SK-N-SH treated with all-trans-retinoic acid at 6 μM for 48 hours (cell line): ENCODE data around the gene MERTK.
A peak's percentile ranks its signal among the peaks of the same experiment; 100 is the strongest.

Experiments used
- ATAC-seq: fragments of 200-7000 bp; cut with Tn5 transposase; 3 replicates; pipeline ENCODE4 v1.9.1; 2020; ENCODE audit warnings: mild to moderate bottlenecking, moderate library complexity
- BACH2 ChIP-seq: fragments of 250-450 bp; sonication (Bioruptor Pico); IDR thresholded peaks from 2 replicates; pipeline ENCODE4 v1.9.0; 2021; ENCODE audit warnings: mild to moderate bottlenecking, borderline replicate concordance
- CSDC2 ChIP-seq: fragments of 250-450 bp; sonication (Bioruptor Pico); IDR thresholded peaks from 2 replicates; pipeline ENCODE4 v1.5.0; 2020; ENCODE audit warnings: mild to moderate bottlenecking, moderate library complexity
- ESRRG ChIP-seq: fragments of 250-450 bp; sonication (Bioruptor Pico); IDR thresholded peaks from 2 replicates; pipeline ENCODE4 v1.6.1; 2021; ENCODE audit warnings: mild to moderate bottlenecking
- GLIS3 ChIP-seq: fragments of 250-450 bp; sonication (Bioruptor Pico); IDR thresholded peaks from 2 replicates; pipeline ENCODE4 v1.5.0; 2020; ENCODE audit warnings: mild to moderate bottlenecking, moderate library complexity
- OSR1 ChIP-seq: fragments of 250-450 bp; sonication (Bioruptor Pico); IDR thresholded peaks from 2 replicates; pipeline ENCODE4 v1.8.0; 2022; ENCODE audit warnings: moderate library complexity, mild to moderate bottlenecking, inconsistent platforms
- PPARA ChIP-seq: fragments of 250-450 bp; sonication (Bioruptor Pico); IDR thresholded peaks from 2 replicates; pipeline ENCODE4 v1.5.0; 2020; ENCODE audit warnings: mild to moderate bottlenecking, borderline replicate concordance
- RARB ChIP-seq: fragments of 250-450 bp; sonication (Bioruptor Pico); IDR thresholded peaks from 2 replicates; pipeline ENCODE4 v1.8.0; 2021; ENCODE audit warnings: mild to moderate bottlenecking, moderate library complexity
- SNAI2 ChIP-seq: fragments of 250-450 bp; sonication (Bioruptor Pico); IDR thresholded peaks from 2 replicates; pipeline ENCODE4 v1.5.0; 2020; ENCODE audit warnings: mild to moderate bottlenecking, moderate library complexity
- TCF4 ChIP-seq: fragments of 250-450 bp; sonication (Bioruptor Pico); IDR thresholded peaks from 2 replicates; pipeline ENCODE4 v1.8.0; 2021; ENCODE audit warnings: mild to moderate bottlenecking, moderate library complexity, borderline replicate concordance
- TOX ChIP-seq: fragments of 250-450 bp; sonication (Bioruptor Pico); IDR thresholded peaks from 2 replicates; pipeline ENCODE4 v1.8.0; 2021; ENCODE audit warnings: mild to moderate bottlenecking, moderate library complexity, borderline replicate concordance
- ZC3H10 ChIP-seq: fragments of 250-450 bp; sonication (Bioruptor Pico); IDR thresholded peaks from 2 replicates; pipeline ENCODE4 v1.5.1; 2021; ENCODE audit warnings: mild to moderate bottlenecking, moderate library complexity
- ZFP3 ChIP-seq: fragments of 250-450 bp; sonication (Bioruptor Pico); IDR thresholded peaks from 2 replicates; pipeline ENCODE4 v1.5.0; 2020; ENCODE audit warnings: mild to moderate bottlenecking, moderate library complexity
- ZFP30 ChIP-seq: fragments of 450-650 bp; formaldehyde crosslinking; IDR thresholded peaks from 2 replicates; pipeline ENCODE4 v1.5.0; 2022; ENCODE audit warnings: mild to moderate bottlenecking, moderate library complexity
- ZNF565 ChIP-seq: fragments of 450-650 bp; formaldehyde crosslinking; conservative IDR thresholded peaks from 2 replicates; pipeline ENCODE4 v1.5.0; 2020; ENCODE audit warnings: low read depth, mild to moderate bottlenecking, moderate library complexity
- ZNF70 ChIP-seq: fragments of 450-650 bp; formaldehyde crosslinking; IDR thresholded peaks from 2 replicates; pipeline ENCODE4 v1.5.0; 2020; ENCODE audit warnings: mild to moderate bottlenecking, moderate library complexity
- ZNF8 ChIP-seq: fragments of 450-650 bp; formaldehyde crosslinking; IDR thresholded peaks from 2 replicates; pipeline ENCODE4 v1.5.0; 2020; ENCODE audit warnings: mild to moderate bottlenecking, moderate library complexity
- TF ChIP-seq, protein P1 (sequence below): fragments of 250-450 bp; sonication (Bioruptor Pico); IDR thresholded peaks from 2 replicates; pipeline ENCODE4 v1.8.0; 2020; ENCODE audit warnings: mild to moderate bottlenecking, moderate library complexity, borderline replicate concordance
- TF ChIP-seq, protein P2 (sequence below): fragments of 250-450 bp; sonication (Bioruptor Pico); IDR thresholded peaks from 2 replicates; pipeline ENCODE4 v1.5.1; 2020; ENCODE audit warnings: low read depth, mild to moderate bottlenecking, moderate library complexity
- TF ChIP-seq, protein P3 (sequence below): fragments of 250-450 bp; sonication (Bioruptor Pico); IDR thresholded peaks from 2 replicates; pipeline ENCODE4 v1.5.1; 2021; ENCODE audit warnings: mild to moderate bottlenecking, moderate library complexity
- TF ChIP-seq, protein P4 (sequence below): fragments of 250-450 bp; sonication (Bioruptor Pico); IDR thresholded peaks from 2 replicates; pipeline ENCODE4 v1.5.0; 2020; ENCODE audit warnings: mild to moderate bottlenecking, moderate library complexity

Gene MERTK

DNA sequence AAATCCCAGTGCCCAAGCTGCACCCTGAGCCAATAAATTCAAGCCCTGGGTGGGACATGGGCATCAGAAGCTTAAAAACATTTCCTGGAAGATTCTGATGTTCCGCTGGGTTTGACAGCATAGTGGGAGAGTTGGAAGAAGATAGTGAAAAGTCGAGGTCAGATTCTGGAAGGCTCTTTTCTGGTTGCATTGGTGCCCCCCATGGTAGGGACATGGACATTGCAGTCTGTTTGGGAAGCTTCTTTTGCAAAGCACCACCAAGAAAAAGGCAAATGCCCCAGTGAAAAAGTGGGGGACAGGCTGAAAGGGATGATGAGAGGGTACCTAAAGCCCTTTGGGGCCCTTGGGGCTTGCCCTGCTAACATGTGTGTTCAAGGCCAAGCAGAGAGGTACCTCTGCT is 21.0 kb downstream of the MERTK start:
- TF ChIP-seq TOX (no peak), ZNF8 (CRISPR knock-in tag) (no peak), RARB (CRISPR knock-in tag) (no peak), ESRRG (CRISPR knock-in tag) (no peak), BACH2 (CRISPR knock-in tag) (no peak), ZNF565 (CRISPR knock-in tag) (no peak), TCF4 (CRISPR knock-in tag) (no peak), OSR1 (CRISPR knock-in tag) (no peak), ZFP3 (CRISPR knock-in tag) (no peak)
- TF ChIP-seq, protein P1, sequence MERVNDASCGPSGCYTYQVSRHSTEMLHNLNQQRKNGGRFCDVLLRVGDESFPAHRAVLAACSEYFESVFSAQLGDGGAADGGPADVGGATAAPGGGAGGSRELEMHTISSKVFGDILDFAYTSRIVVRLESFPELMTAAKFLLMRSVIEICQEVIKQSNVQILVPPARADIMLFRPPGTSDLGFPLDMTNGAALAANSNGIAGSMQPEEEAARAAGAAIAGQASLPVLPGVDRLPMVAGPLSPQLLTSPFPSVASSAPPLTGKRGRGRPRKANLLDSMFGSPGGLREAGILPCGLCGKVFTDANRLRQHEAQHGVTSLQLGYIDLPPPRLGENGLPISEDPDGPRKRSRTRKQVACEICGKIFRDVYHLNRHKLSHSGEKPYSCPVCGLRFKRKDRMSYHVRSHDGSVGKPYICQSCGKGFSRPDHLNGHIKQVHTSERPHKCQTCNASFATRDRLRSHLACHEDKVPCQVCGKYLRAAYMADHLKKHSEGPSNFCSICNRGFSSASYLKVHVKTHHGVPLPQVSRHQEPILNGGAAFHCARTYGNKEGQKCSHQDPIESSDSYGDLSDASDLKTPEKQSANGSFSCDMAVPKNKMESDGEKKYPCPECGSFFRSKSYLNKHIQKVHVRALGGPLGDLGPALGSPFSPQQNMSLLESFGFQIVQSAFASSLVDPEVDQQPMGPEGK (CRISPR knock-in tag): no peak
- TF ChIP-seq, protein P2, sequence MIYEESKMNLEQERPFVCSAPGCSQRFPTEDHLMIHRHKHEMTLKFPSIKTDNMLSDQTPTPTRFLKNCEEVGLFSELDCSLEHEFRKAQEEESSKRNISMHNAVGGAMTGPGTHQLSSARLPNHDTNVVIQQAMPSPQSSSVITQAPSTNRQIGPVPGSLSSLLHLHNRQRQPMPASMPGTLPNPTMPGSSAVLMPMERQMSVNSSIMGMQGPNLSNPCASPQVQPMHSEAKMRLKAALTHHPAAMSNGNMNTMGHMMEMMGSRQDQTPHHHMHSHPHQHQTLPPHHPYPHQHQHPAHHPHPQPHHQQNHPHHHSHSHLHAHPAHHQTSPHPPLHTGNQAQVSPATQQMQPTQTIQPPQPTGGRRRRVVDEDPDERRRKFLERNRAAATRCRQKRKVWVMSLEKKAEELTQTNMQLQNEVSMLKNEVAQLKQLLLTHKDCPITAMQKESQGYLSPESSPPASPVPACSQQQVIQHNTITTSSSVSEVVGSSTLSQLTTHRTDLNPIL (CRISPR knock-in tag): no peak
- TF ChIP-seq, protein P3, sequence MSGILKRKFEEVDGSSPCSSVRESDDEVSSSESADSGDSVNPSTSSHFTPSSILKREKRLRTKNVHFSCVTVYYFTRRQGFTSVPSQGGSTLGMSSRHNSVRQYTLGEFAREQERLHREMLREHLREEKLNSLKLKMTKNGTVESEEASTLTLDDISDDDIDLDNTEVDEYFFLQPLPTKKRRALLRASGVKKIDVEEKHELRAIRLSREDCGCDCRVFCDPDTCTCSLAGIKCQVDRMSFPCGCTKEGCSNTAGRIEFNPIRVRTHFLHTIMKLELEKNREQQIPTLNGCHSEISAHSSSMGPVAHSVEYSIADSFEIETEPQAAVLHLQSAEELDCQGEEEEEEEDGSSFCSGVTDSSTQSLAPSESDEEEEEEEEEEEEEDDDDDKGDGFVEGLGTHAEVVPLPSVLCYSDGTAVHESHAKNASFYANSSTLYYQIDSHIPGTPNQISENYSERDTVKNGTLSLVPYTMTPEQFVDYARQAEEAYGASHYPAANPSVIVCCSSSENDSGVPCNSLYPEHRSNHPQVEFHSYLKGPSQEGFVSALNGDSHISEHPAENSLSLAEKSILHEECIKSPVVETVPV (CRISPR knock-in tag): no peak
- TF ChIP-seq, protein P4, sequence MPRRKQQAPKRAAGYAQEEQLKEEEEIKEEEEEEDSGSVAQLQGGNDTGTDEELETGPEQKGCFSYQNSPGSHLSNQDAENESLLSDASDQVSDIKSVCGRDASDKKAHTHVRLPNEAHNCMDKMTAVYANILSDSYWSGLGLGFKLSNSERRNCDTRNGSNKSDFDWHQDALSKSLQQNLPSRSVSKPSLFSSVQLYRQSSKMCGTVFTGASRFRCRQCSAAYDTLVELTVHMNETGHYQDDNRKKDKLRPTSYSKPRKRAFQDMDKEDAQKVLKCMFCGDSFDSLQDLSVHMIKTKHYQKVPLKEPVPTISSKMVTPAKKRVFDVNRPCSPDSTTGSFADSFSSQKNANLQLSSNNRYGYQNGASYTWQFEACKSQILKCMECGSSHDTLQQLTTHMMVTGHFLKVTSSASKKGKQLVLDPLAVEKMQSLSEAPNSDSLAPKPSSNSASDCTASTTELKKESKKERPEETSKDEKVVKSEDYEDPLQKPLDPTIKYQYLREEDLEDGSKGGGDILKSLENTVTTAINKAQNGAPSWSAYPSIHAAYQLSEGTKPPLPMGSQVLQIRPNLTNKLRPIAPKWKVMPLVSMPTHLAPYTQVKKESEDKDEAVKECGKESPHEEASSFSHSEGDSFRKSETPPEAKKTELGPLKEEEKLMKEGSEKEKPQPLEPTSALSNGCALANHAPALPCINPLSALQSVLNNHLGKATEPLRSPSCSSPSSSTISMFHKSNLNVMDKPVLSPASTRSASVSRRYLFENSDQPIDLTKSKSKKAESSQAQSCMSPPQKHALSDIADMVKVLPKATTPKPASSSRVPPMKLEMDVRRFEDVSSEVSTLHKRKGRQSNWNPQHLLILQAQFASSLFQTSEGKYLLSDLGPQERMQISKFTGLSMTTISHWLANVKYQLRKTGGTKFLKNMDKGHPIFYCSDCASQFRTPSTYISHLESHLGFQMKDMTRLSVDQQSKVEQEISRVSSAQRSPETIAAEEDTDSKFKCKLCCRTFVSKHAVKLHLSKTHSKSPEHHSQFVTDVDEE (CRISPR knock-in tag): no peak
- peak; percentile 28; the same call in 2 of the 3 replicates for ATAC-seq

DNA sequence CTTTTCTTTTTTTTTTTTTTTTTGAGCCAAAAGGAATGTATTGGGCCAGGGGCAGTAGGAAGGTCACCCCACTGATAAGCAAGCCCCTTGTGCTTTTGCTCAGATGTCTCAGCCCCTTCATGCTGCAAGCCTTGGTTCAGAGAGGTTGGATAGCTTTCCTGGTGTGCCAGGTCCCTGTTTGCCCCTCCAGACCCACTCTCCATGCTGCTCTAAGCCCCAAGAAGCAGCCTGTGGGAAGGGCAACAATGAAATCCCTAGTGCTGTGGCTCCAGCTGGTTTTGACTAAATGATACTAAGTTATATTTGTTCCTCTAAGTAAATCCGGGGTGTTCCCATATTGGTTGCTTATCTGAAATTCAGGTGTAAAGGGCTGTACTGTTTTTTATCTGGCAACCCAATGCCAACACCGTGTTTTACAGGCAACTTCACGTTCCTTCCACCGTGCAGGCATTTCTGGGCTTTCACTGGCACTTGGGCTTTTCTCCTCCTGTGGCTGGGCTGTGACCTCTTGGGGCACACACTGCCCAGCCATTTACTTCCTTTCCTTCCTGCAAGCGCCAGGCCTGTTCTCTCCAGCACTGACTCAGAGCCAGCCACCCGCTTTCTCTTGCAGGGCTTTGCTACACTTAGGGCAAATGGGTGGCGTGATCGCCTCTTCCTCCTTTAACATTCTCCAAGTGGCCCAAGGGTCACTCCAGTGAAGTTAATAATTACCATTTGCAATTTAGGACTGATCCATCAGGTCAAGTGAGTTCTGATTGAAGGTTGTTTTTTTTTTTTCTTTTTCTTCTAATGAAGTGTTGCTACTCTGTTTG is 21.6 kb downstream of the MERTK start:
- TF ChIP-seq, protein P2 (CRISPR knock-in tag): no peak
- TF ChIP-seq OSR1 (CRISPR knock-in tag) (no peak), ZNF565 (CRISPR knock-in tag) (no peak), PPARA (CRISPR knock-in tag) (no peak), GLIS3 (no peak), ZC3H10 (CRISPR knock-in tag) (no peak), ZNF70 (CRISPR knock-in tag) (no peak), CSDC2 (CRISPR knock-in tag) (no peak), SNAI2 (CRISPR knock-in tag) (no peak), ZFP30 (CRISPR knock-in tag) (no peak)
- TF ChIP-seq, protein P4 (CRISPR knock-in tag): no peak
- TF ChIP-seq, protein P1 (CRISPR knock-in tag): no peak
- peak; percentile 20; the same call in 1 of the 3 replicates for ATAC-seq
